Measurements from ENCODE around the gene PLCL1.

The PLCL1 gene

DNA sequence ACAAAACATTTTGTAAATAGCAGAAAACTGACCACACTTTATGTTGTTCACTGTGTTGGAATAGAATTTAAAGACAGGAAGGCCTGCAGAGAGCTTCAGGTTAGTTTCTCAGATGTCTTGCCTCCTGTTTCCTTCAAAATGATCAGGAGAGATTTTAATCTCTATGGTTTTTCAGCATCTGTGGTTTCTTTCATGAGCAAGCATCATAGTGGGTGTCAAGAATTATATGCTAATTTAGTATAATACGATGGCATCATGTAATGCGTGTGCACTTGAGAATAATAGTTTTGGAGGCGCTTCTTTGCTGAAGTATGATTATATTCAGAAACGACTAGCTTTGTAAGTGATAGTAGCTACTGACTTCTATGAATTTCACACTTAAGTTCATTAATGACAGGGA is 149.9 kb downstream of the PLCL1 start:
- DNase-seq (ENCODE audit: low read depth) = no peak

DNA sequence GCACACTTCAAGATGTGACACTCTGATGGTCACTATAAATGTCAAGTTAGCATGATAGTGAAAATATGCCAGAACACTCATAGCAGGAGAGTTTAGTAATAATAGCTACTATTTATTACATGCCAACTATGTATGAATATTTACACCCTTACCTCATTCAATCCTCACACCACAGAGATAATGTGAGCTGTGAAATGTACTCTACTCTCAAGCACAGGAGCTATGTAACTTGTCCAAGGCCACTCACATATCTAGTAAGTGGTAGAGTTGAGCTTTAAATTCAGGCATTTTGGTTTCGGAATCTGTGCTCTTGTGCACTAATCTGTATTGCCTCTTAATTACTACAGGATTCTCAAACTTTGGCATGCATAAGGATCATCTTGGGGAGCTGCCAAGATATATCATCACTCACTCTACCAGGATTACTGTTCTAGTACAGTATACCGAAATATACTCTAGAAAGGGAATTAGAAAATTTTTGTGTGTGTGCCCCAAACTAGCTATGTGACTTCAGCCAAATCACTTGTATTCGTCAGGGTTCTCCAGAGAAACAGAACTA is 154.3 kb downstream of the PLCL1 start:
- DNase-seq (ENCODE audit: low read depth) = no peak

DNA sequence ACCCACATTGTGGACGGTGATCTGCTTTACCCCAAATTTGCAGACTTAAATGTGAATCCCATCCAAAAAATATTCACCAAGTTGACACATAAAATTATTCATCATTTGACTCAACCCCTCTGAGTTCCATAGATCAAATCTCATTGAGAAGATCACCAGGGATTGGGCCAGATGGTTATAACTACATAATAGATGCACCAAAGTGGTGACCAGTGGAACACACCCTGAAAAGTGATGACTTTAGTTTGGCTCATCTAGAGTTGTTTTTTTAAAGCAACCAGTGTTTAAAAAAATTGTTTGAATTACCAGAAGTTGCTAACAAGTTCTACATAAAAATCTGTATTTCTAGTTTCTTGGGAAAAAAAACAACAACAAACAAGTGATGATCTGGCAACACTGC is 155.0 kb downstream of the PLCL1 start:
- no peak for DNase-seq (ENCODE audit: low read depth)

DNA sequence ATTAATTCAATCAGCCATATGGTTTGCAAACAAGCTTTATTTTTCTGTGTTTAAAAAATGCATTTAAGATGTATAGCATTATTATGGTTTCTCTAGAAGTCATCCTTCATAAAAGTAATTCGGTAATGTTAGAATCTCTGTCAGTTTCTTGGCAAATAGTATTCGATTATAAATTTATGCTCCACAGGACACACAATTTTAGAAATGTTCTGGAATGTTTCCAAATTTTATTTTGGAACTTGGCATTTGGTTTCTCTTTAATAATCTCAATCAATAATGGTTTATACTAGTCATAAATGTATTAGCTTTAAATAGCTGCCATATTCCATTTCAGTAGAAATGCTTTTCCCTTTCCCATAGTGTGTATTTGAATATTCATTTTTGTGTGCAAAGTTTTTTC is 156.4 kb downstream of the PLCL1 start:
- no peak for DNase-seq (ENCODE audit: low read depth)

DNA sequence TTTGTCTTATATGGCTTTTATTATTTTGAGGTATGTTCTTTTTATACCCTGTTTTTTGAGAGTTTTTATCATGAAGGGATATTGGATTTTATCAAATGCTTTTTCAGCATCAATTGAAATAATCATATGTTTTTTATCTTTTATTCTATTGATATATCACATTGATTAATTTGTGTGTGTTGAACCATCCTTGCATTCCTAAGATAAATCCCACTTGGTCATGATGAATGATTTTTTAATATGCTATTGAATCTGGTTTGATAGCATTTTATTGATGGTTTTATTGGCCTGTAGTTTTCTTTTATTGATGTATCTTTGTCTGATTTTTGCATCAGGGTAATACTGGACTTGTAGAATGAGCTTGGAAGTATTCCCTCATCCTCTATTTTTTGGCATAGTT is 160.3 kb downstream of the PLCL1 start:
- DNase-seq (ENCODE audit: low read depth) = no peak

DNA sequence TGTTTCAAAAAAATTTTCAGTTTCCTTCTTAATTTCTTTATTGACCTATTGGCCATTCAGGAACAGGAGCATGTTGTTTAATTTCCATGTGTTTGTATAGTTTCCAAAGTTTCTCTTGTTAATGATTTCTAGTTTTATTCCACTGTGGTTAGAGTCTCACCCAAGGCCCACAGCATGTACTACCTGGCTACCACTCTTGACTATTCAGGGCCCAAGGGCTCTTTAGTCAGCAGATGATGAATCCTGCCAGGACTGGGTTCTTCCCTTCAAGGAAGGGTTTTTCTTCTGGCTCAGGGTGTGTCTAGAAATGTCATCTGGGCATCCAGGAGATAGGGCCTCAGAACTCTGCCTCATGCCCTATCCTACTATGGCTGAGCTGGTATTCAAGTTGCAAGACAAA is 161.4 kb downstream of the PLCL1 start:
- no peak for DNase-seq (ENCODE audit: low read depth)

DNA sequence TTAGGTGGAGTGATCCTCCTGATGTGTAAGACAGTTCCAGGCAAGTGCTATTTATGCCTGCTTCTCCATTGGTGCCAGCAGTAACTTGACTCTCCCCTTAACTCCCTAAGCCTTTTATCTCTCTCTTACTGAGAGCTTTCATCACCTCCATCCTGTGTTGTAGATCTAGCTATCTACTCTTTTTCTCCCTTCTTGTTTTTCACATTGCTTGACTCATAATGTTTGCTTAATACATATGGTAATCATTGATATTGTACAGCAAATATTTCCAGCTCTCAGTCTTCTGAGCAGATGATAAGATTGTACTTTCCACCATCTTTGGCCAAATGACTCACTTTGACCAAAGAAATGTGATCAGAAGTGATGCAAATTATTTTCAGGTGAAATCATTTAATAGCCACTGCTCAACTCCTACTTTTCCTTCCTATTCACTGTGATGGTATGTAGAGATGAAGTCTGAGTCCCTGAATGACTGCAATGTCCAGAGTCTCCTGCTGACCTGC is 165.0 kb downstream of the PLCL1 start:
- DNase-seq (ENCODE audit: low read depth) = no peak

DNA sequence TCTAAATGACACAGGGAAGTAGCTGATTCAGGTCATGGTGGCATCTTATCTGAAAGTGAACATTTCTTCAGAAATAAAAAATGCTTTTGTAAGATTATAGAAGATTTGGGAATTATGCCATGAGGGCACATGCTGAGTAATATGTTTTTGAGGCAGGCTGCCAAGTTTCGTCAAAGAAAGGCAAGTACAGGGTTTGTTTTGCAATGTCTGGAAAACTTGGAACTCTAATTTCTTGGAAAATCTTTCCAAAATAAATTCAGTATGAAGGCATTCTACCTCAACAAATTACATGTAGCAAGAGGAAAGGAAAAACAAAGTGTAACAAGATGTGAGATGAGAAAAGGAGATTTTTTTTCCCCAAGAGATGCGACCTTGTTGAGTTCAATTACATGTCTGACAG is 167.7 kb downstream of the PLCL1 start:
- DNase-seq (ENCODE audit: low read depth) = no peak

DNA sequence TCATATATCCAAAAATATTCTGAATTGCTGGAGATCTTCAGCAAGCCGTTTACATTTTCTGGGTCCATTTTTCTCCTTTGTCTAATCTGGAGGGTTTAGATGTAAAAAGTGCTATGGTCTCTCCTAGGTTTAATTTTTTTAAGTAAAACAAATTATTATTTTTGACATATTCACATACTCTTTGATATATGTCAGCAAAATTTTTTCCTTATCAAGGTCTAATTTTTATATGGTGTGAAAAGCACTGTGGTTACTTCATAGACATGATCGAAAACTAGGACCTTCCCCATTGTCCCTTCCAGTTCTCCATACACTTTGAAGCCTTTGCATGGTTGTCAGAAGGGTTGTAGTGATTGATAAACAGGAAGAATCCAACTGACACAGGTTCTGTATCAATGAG is 168.2 kb downstream of the PLCL1 start:
- no peak for DNase-seq (ENCODE audit: low read depth)

DNA sequence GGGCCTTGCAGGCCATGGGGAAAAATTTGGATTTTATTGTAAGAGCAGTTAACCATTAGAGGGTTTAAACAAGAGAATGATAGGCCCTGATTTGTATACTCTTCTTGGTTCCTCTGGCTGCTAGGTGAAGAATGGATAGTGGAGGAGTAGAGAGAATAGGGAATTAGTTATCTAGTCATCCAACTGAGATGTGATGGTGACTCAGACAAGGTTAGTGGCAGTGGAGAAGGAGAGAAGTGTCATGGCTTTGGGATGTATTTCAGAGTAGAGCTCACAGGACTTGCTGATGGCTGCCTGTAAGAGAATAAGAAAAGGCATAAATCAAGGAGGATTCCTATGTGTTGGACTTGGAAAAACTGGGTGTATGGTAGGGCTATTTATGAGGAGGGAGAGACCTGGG is 169.4 kb downstream of the PLCL1 start:
- no peak for DNase-seq (ENCODE audit: low read depth)

DNA sequence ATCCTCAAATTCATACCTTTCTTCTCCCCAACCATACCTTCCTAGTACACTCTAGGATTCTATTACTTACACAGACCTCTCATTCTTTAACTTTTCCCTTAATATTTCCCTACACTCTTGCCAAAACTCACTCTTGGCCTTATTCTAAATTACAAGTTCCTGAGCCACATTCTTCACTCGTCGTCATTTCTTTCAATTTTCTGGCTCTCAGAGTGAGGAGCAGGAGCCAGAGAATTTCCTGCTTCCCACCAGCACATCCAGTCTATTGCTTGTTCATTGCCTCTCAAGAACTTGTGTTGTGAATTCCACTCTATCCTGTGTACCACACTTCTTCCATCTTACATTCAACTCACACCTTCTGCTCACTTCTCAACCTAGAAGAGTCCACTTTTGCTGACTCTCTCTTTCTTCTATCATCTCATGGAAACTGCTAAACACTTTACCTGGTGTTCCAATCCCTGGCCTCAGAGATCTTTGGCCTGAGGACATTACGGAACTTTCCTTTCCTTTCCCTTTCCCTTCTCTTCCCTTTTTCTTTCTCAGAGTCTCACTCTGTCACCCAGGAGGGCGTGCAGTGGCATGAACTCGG is 171.6 kb downstream of the PLCL1 start:
- DNase-seq (ENCODE audit: low read depth) = no peak

DNA sequence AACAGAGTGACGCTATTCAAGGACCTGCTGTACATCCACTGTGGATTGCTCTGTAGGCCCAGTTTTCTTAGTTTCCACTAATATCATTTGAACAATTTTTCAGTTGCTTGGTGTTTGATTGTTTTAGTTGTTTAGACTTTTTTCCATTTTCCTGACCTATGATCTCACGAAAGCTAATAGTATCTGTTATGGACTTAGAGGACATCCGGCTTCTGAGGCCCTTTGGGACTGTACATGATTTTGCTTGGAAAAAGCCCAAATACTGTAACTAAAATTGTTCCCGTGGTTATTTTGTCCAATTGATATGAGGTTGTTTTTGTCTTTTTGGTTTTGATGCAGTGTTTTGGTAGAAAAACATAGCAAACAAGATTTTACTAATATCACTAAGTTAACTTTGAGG is 174.6 kb downstream of the PLCL1 start:
- DNase-seq (ENCODE audit: low read depth) = no peak

DNA sequence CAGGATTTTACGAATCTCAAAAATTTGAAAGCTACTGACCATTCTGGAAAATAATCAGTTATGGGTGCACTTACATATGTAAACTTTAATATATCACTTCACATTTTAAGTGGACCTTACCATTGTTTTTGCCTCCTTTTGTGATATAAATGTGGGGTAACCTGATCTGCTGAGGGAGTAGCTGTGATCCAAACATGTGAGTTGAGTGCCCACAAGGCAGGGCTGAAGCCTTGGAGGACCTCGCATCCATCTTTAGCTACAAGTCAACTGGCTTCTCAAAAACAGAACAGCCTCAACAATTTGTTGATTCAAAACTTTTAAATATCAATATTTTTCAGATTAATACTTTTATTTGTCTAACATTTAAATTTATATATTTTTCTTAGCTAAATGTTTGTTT is 178.2 kb downstream of the PLCL1 start:
- no peak for DNase-seq (ENCODE audit: low read depth)

DNA sequence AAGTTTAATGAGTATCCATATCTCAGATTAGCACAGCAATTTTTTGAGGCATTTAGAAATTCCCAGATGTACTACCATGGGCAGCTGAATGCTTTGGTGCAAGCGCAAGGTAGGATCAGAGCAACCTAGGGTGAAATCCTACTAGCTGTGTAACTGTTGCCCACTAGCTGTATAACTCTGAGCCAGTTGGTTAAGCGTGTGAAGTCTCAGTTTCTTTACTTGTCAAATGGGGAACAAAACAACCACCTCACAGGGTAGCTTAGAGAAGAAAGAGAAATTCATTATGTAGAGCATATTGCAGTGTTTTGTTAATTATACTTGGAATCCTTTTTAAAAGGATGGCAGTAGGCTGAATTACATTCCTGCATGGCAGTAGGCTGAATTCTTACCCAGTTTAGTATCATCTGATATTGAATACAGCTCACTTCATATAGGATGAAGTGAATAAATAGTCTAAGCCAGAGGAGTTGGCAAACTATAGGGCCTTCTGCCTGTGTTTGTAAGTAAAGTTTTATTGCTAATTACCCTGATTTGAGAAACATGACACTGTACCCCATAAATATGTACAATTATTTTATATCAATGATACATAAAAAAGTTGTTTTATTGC is 180.7 kb downstream of the PLCL1 start:
- no peak for DNase-seq (ENCODE audit: low read depth)

DNA sequence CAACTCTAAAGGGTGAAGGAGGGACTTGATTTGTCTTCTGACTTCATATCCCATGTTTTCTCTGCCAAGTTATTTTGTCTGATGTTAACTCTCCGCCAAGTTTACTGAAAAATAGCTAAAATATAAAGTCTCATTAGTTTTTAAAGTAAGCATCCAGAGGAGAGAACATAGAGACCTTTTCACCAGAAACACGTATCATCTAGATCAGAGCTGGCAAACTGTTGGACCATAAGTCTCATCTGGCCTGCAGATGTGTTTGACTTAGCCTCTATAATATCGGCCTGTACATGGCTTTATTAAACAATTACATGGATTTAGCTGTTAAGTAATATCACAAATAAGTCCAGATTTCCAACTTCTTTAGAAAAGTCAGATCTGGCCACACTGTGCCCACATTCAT is 182.6 kb downstream of the PLCL1 start:
- DNase-seq (ENCODE audit: low read depth) = no peak

DNA sequence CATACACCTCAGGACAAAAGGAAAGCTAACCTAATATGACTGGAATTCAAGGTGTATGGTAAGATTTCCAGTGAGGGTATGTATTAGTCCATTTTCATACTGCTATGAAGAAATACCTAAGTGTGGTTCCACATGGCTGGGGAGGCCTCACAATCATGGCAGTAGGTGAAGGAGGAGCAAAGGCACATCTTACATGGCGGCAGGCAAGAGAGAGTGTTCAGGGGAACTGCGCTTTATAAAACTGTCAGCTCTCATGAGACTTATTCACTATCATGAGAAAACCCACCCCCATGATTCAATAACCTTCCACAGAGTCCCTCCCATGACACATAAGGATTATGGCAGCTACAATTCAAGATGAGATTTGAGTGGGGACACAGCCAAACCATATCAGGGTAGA is 186.0 kb downstream of the PLCL1 start:
- DNase-seq (ENCODE audit: low read depth) = no peak

DNA sequence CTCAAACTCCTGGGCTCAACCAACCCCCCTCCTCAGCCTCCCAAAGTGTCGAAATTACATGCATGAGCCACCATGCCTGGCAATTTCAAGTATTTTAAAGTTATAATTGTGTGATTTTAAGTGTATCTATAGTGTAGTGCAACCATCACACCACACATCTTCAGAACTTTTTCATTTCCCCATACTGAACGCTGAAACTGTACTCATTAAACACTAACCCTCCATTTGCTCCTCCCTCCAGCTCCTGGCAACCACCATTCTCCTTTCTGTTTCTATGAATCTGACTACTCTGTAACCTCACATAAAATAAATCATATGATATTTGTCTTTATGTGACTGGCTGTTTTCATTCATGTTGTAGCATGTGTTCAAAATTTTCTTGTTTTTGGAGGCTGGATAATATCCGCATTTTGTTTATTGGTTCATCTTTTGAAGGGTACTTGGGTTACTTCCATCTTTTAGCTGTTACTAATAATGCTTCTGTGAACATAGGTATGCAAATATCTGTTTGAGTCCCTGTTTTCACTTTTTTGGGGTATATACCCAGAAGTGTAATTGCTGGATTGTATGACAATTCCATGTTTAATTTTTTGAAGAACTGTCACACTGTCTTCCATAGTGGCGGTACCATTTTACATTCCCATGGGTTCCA is 188.2 kb downstream of the PLCL1 start:
- DNase-seq (ENCODE audit: low read depth) = no peak

DNA sequence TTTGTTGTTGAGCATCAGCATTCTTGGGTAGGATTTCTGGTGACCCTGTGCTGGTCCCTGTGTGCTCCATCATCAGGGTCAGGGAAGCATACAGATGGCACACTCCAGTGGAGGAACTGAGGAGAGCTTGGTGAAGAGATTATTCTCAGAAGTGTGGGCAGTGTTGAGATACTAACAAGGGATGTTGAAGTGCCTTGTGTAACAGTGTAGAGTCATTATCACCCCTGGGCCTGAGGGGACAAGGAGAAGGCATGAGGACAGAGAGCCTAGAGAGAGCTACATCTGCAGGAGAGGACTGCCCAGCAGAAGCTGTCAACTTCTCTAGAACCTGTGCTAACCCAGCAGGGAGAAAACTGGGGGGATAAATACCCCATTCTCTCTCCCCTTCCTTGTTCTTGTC is 189.0 kb downstream of the PLCL1 start:
- no peak for DNase-seq (ENCODE audit: low read depth)

DNA sequence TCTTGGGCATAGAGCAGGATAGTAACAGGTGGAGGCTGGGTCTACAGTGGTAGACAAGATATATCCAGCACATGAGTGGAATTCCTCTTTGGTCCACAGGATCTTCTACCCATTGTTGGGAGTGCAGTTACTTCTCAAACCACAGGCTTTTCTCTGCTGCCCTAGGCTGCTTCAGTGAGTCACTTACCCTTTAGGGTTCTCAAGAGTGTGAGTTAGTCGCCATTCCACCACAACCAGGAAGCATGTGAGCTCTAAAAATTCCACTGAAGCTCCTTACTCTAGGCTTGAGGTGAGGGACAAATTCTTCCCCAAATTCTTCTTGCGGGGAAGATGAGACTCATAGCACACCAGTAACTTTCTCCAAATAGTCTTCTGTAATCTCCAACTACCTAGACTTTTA is 189.4 kb downstream of the PLCL1 start:
- no peak for DNase-seq (ENCODE audit: low read depth)

DNA sequence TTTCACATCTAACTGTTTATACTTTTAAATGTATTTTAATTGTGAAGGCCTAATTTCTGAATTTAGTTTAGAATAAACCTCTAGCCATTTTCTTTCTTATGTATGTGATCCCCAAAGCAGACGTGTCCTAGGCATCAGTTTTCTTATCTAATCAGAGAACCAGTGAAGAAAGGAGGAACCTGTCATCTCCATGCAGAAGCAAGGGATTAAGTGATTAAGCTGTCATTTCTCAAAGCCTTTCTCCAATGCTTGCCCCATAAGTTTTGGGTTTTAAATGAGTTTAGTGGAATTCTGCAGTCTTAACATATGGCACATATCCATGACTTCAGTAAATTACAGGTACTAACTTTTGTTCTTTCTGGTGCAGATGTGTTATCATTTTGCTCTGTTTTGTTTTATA is 190.4 kb downstream of the PLCL1 start:
- DNase-seq (ENCODE audit: low read depth) = no peak

DNA sequence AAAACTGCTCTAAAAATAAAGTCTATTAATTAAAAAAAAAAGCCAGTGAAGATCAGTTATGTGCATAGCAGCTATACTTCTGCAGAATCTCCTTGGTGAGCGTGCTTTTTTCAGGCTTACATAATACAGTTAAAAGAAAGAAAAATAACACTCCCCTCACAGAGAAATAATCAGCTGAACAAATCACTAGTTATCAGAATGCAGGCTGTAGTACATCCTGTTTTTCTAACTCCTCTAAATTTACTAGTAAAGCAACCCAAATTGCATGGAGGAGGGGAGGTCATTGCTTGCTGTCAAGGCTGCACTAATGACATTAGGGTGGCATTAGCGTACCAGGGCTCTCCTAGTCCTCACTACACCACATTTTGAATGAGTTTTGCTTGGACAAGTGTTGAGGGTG is 192.2 kb downstream of the PLCL1 start:
- DNase-seq (ENCODE audit: low read depth) = no peak

DNA sequence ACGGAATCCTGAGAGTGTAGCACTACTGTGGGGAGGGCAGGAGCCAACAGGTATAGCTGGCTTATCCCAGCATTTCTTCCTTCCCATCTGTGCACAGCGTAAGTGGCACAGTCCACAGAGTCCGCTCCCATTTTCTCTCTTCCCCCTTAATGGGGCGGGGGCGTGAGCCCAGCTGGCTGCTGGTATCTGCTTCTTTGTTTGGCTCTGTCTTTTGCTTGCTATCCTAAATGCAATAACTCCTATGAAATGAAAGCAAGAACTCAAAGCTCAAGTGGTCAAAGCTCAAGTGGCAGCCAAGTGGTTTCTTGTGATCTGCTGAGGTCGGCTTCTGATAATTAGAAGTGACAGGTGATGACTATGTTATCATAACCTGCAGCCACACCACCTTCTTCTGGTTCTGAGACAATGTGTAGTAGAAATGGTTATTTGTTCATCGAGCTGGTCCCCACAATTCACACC is 192.7 kb downstream of the PLCL1 start:
- DNase-seq (ENCODE audit: low read depth) = no peak

DNA sequence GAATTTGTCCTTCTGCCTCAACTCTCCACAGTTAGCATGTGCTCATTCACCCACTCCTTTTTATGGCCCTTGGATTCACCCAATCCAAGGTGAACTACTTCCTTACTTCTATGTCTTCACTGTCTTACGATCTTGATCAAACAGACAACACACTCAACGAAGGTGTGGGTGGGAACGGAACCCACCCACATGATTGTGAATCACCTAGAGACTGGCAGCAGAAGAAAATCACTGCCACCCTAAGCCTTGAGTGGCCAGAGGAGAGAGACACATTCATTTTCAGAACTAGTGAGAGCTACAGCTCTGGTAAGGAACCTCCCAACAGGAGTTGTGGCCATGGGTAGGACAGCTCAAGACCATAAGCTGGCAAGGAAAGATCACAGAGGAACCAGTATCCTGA is 194.3 kb downstream of the PLCL1 start:
- no peak for DNase-seq (ENCODE audit: low read depth)
